PC-9 (cell line): ENCODE measurements around the gene TADA3. TPM values are rescaled to one million over a fixed set of nuclear protein-coding genes. Genes with fewer than 3 reads are reported as not detected.
A peak's percentile ranks its signal among the peaks of the same experiment; 100 is the strongest.

Experiments used
- BruUV-seq: library from RNA; stranded (reverse); fragments of 400-500 nt; replicated peaks from 2 replicates; lab custom pipeline; 2021; lab: Mats Ljungman, UMichigan
- CTCF ChIA-PET: fragments of 300-600 bp; sonication (Branson Sonifier 250); formaldehyde crosslinking; loops from one replicate; lab custom pipeline; 2022; ENCODE audit warnings: antibody characterized with exemption; lab: Charles Lee
- POLR2A ChIA-PET: fragments of 300-600 bp; sonication (Branson Sonifier 250); formaldehyde crosslinking; loops from one replicate; lab custom pipeline; 2022; ENCODE audit warnings: antibody characterized with exemption; ENCODE audit not compliant: unreplicated experiment; lab: Charles Lee
- DNase-seq, 2 experiments: peaks; one replicate each; pipeline versions ENCODE4 v3.0.0 to v3.0.0-alpha.2; 2015 to 2022; ENCODE audit warnings: mixed read lengths in 1 of 2
- H2AFZ ChIP-seq: fragments of 200-600 bp; sonication (generic); 2 replicates; pipeline ENCODE4 v1.8.1; 2017; ENCODE audit warnings: antibody characterized with exemption
- H3F3A ChIP-seq: fragments of 200-600 bp; sonication (generic); 2 replicates; pipeline ENCODE4 v1.8.1; 2017; ENCODE audit warnings: antibody characterized with exemption, mild to moderate bottlenecking, low read depth; ENCODE audit not compliant: insufficient read depth
- H3K27ac ChIP-seq: fragments of 200-600 bp; sonication (generic); 2 replicates; pipeline ENCODE4 v1.6.1; 2016; ENCODE audit warnings: mixed run types
- H3K27me3 ChIP-seq: fragments of 200-600 bp; sonication (generic); 2 replicates; pipeline ENCODE4 v1.6.1; 2016; ENCODE audit warnings: low read depth, mixed run types; ENCODE audit not compliant: insufficient read depth
- H3K36me3 ChIP-seq: fragments of 200-600 bp; sonication (generic); 2 replicates; pipeline ENCODE4 v1.6.1; 2016; ENCODE audit warnings: low read depth, mixed run types
- H3K4me1 ChIP-seq: fragments of 200-600 bp; sonication (generic); replicated peaks from 2 replicates; pipeline ENCODE4 v1.6.1; 2016; ENCODE audit warnings: mixed run types; ENCODE audit not compliant: insufficient read depth
- H3K4me2 ChIP-seq: fragments of 200-600 bp; sonication (generic); 2 replicates; pipeline ENCODE4 v1.6.1; 2017; ENCODE audit warnings: mixed run types
- H3K4me3 ChIP-seq: fragments of 200-600 bp; sonication (generic); 2 replicates; pipeline ENCODE4 v1.6.1; 2016; ENCODE audit warnings: mixed run types
- H3K79me2 ChIP-seq: fragments of 200-600 bp; sonication (generic); 2 replicates; pipeline ENCODE4 v1.6.1; 2017; ENCODE audit warnings: low read depth, mixed run types
- H3K9me2 ChIP-seq: fragments of 200-600 bp; sonication (generic); 2 replicates; pipeline ENCODE4 v1.8.1; 2017; ENCODE audit warnings: mild to moderate bottlenecking; ENCODE audit not compliant: insufficient read depth
- H3K9me3 ChIP-seq: fragments of 200-600 bp; sonication (generic); 2 replicates; pipeline ENCODE4 v1.8.1; 2016; ENCODE audit warnings: low read depth; ENCODE audit not compliant: insufficient read depth
- H4K20me1 ChIP-seq: fragments of 200-600 bp; sonication (generic); 2 replicates; pipeline ENCODE4 v1.8.1; 2017; ENCODE audit not compliant: insufficient read depth
- EZH2 ChIP-seq: fragments of 200-600 bp; sonication (generic); IDR thresholded peaks from 2 replicates; pipeline ENCODE4 v1.8.0; 2017; ENCODE audit warnings: antibody characterized with exemption, low read depth
- intact Hi-C: fragments of 100-400 bp; cut with micrococcal nuclease; formaldehyde crosslinking; loops from one replicate; pipeline ENCODE4 v1.10.0; 2022; ENCODE audit not compliant: unreplicated experiment
- total RNA-seq: library from RNA; stranded (reverse); gene quantifications from 2 replicates; pipeline ENCODE4 v1.2.3, GENCODE V29; 2021
- TF ChIP-seq, protein P1 (sequence below): fragments of 200-600 bp; sonication (generic); conservative IDR thresholded peaks from 2 replicates; pipeline ENCODE4 v1.6.1; 2017; ENCODE audit warnings: mixed run types, antibody characterized with exemption, mild to moderate bottlenecking, moderate library complexity

Gene TADA3
- total RNA-seq, 1 experiment from 2014 or later, result 72.4 TPM

DNA sequence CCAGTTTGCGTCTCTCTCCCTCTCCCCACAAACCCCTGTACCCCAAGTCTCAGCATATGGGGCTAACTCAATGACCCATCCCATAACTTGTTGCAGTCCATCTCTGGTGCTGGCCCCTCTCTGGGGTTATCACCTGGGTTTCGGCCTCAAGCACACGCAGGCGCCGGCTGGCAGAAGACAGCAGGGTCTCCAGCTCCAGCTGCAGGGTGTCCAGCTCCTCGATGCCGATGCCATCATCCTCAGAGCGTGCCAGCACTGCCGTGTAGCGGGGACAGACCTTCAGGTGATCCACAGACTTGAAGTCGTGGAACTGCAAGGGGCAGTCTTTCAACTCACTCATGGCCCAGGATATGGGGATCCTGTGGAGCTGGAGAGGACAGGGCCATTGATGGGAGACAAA lies 1.1 kb downstream of the TADA3 start:
- DNase-seq, result no peak
- Histone ChIP-seq H3K4me3 (peak overlapping the region; percentile 84; the same call in 1 of the 2 replicates), H4K20me1 (peaks cover 23% of the 10 kb centered on the region; the same call in 1 of the 2 replicates), H3K36me3 (peaks cover 32% of the 10 kb centered on the region), H3K9me3 (no peaks in the 10 kb centered on the region), H3K27ac (no peak overlapping the region), H3K4me2 (peak overlapping the region; percentile 88), H3K27me3 (no peaks in the 10 kb centered on the region), H3F3A (peaks cover 14% of the 10 kb centered on the region; the same call in 1 of the 2 replicates), H3K9me2 (no peaks in the 10 kb centered on the region), H2AFZ (no peak overlapping the region), H3K4me1 (peaks cover 16% of the 10 kb centered on the region), H3K79me2 (peaks cover 47% of the 10 kb centered on the region)
- ChIA-PET CTCF (no interaction called here), POLR2A (interaction anchor here (0.8 kb wide), 1 partner anchor 9 kb away, joined by 9 read pairs; no protein-coding TSS in a partner anchor)
- no TSS peak for BruUV-seq
- TF ChIP-seq, protein P1, sequence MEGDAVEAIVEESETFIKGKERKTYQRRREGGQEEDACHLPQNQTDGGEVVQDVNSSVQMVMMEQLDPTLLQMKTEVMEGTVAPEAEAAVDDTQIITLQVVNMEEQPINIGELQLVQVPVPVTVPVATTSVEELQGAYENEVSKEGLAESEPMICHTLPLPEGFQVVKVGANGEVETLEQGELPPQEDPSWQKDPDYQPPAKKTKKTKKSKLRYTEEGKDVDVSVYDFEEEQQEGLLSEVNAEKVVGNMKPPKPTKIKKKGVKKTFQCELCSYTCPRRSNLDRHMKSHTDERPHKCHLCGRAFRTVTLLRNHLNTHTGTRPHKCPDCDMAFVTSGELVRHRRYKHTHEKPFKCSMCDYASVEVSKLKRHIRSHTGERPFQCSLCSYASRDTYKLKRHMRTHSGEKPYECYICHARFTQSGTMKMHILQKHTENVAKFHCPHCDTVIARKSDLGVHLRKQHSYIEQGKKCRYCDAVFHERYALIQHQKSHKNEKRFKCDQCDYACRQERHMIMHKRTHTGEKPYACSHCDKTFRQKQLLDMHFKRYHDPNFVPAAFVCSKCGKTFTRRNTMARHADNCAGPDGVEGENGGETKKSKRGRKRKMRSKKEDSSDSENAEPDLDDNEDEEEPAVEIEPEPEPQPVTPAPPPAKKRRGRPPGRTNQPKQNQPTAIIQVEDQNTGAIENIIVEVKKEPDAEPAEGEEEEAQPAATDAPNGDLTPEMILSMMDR, result no peak
- TF ChIP-seq EZH2, result no peak
- intact Hi-C loops, result loop anchor here (5.0 kb wide), 1 partner anchor 59 kb away; the partner anchor contains the start of gene BRPF1

DNA sequence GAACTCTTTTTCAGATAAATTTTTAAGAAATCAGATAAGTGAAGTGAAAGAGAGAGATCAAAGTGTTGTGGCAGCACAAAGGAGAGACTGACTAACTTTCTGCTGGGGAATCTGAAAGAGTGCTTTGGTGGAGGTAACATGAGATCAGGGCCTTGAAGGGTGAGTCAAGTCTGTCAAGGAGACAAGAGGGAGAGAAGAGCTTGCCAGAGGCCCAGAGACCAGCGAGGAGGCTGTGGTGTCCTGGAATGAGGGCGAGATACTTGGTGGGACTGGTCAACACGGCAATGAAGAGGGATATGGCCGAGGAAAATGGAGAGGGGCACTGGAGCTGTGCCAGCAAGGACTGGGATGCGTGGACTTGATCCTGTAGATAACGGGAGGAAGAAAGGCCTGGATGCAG lies 4.6 kb downstream of the TADA3 start:
- no TSS peak for BruUV-seq
- Histone ChIP-seq H3K4me1 (peaks cover 8% of the 10 kb centered on the region), H3K27me3 (no peaks in the 10 kb centered on the region), H3K4me3 (no peak overlapping the region), H4K20me1 (no peaks in the 10 kb centered on the region), H3K4me2 (no peak overlapping the region), H3K79me2 (peaks cover 15% of the 10 kb centered on the region), H2AFZ (no peak overlapping the region), H3K27ac (no peak overlapping the region), H3K9me3 (no peaks in the 10 kb centered on the region), H3K9me2 (no peaks in the 10 kb centered on the region), H3F3A (no peaks in the 10 kb centered on the region; the same call in 1 of the 2 replicates), H3K36me3 (peaks cover 22% of the 10 kb centered on the region)
- no peak for DNase-seq
- ChIA-PET CTCF (no interaction called here), POLR2A (interaction anchor here (0.7 kb wide), 1 partner anchor 32 kb away, joined by 5 read pairs; no protein-coding TSS in a partner anchor)
- TF ChIP-seq EZH2, result no peak
- TF ChIP-seq, protein P1, result no peak
- intact Hi-C loops, result no loop called here

DNA sequence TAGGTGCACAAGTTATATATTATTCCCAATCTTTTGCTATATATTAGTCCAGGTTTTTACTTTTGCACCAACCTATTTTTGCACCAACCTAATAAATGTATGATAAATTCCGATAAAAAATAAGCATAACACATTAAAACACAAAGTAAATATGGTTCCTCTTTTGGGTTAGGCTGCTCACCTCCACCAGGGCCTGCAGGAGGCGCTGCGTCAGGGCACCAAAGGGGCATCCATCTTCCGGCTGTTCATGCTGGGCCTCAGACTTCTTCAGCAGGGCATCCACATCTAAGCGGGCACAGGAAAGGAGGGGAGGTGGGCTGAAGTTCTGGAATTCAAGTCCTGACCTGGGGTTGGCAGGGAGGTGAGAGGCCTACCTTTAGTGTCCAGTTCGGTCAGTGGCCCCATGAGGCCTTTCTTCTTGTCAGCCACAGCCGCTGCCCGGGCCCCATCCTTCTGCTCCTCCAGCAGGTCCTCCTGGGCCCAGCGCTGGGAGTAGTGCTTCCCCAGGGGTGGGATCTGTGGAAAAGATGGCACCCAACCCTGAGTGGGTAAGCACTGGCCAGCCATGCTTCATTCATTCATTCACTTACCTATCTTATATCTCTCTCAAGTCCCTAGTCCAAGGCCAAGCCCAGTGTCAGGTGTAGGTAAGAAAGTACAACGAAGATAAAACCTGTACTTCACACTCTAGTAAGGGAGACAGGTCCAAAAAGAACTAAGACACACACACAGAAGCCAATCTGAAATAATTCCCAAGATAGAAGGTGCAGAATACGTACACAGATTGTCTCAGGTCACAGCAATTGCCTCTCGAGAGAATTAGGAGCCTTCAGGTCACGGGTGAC lies 5.2 kb downstream of the TADA3 start:
- Histone ChIP-seq H3K9me2 (no peaks in the 10 kb centered on the region), H3K79me2 (peaks cover 14% of the 10 kb centered on the region), H4K20me1 (no peaks in the 10 kb centered on the region), H3K36me3 (peaks cover 22% of the 10 kb centered on the region), H3F3A (peaks cover 3% of the 10 kb centered on the region; the same call in 1 of the 2 replicates), H3K4me2 (no peak overlapping the region), H3K9me3 (no peaks in the 10 kb centered on the region), H3K27me3 (no peaks in the 10 kb centered on the region), H3K27ac (no peak overlapping the region), H3K4me3 (no peak overlapping the region), H2AFZ (no peak overlapping the region), H3K4me1 (peaks cover 8% of the 10 kb centered on the region)
- CTCF ChIA-PET, result no interaction called here
- POLR2A ChIA-PET, result interaction anchor here (0.7 kb wide), 1 partner anchor 33 kb away, joined by 5 read pairs; no protein-coding TSS in a partner anchor
- BruUV-seq, result no TSS peak
- no peak for TF ChIP-seq EZH2
- TF ChIP-seq, protein P1, result peak; percentile 68
- DNase-seq, result no peak
- intact Hi-C loops, result no loop called here
